SU-DHL-6 (cell line): Measurements from ENCODE around the gene COL24A1.

ENCODE experiments used
- CTCF ChIP-seq: fragments of 200-600 bp; sonication (generic); IDR thresholded peaks from one replicate; pipeline ENCODE4 v1.5.1; 2017; ENCODE audit warnings: antibody characterized with exemption, mild to moderate bottlenecking, low read length, moderate library complexity; ENCODE audit not compliant: insufficient read depth, poor library complexity, severe bottlenecking
- EZH2phosphoT487 ChIP-seq: fragments of 200-600 bp; sonication (generic), shearing (Covaris generic); conservative IDR thresholded peaks from 2 replicates; pipeline ENCODE4 v1.6.1; 2018; ENCODE audit warnings: mild to moderate bottlenecking, antibody characterized with exemption, low read length, moderate library complexity, mixed read lengths

- TF ChIP-seq CTCF (no peak), EZH2phosphoT487 (no peak)
Observed at GRCh38 chr1:85705940-85706339, 450.6 kb downstream of the COL24A1 start.
